A549 (cell line): ENCODE data around the gene PARD6G. TPM values are rescaled to one million over a fixed set of nuclear protein-coding genes. Genes with fewer than 3 reads are reported as not detected.
A peak's percentile ranks its signal among the peaks of the same experiment; 100 is the strongest.

Source experiments
- ATAC-seq, 2 experiments: fragments of 200-7000 bp in 1 of 2; fragments of >200 bp in 1 of 2; cut with Nextera tagmentation in 1 of 2; cut with Tn5 transposase in 1 of 2; 3 replicates each; pipeline versions ENCODE4 v1.8.0 to v1.9.1; 2018 to 2020; ENCODE audit warnings: mild to moderate bottlenecking in 1 of 2, moderate library complexity in 1 of 2
- CTCF ChIA-PET: fragments of 300-600 bp; sonication (Branson Sonifier 250); formaldehyde crosslinking; extraction: SDS; loops from one replicate; lab custom pipeline; 2021; ENCODE audit warnings: antibody characterized with exemption, inconsistent platforms; lab: Yijun Ruan, JAX
- POLR2A ChIA-PET: fragments of 350-600 bp; formaldehyde crosslinking; extraction: SDS; loops from one replicate; lab custom pipeline; 2021; ENCODE audit warnings: antibody characterized with exemption, inconsistent platforms; lab: Yijun Ruan, JAX
- DNase-seq, 2 experiments: peaks; one replicate each; pipeline versions ENCODE4 v3.0.0 to v3.0.0-alpha.2; 2011 to 2016; ENCODE audit warnings: low read depth in 1 of 2, low spot score in 1 of 2
- FAIRE-seq: peaks from 2 replicates; lab custom pipeline; 2011; peaks lifted over from hg19 to GRCh38; lab: Jason Lieb, UNC
- H3K27ac ChIP-seq, 2 experiments: fragments of >200 bp; sonication (Bioruptor Twin); formaldehyde crosslinking; 3 replicates each; pipeline ENCODE4 v1.5.1; 2016 to 2017
- H3K4me1 ChIP-seq: fragments of >200 bp; sonication (Bioruptor Twin); formaldehyde crosslinking; 3 replicates; pipeline ENCODE4 v1.6.1; 2016
- H3K4me2 ChIP-seq: fragments of >200 bp; sonication (Bioruptor Twin); formaldehyde crosslinking; 3 replicates; pipeline ENCODE4 v1.6.1; 2016
- H3K4me3 ChIP-seq: fragments of >200 bp; sonication (Bioruptor Twin); formaldehyde crosslinking; 3 replicates; pipeline ENCODE4 v1.5.1; 2016
- H3K9me3 ChIP-seq: fragments of >200 bp; sonication (Bioruptor Twin); formaldehyde crosslinking; 3 replicates; pipeline ENCODE4 v1.6.1; 2016
- CBX2 ChIP-seq: fragments of 200-600 bp; sonication (generic); IDR thresholded peaks from 2 replicates; pipeline ENCODE4 v1.6.1; 2016; ENCODE audit warnings: low read depth, mild to moderate bottlenecking, borderline replicate concordance
- CEBPB ChIP-seq, 2 experiments: fragments of >200 bp in 1 of 2; sonication (Bioruptor Twin) in 1 of 2; formaldehyde crosslinking in 1 of 2; IDR thresholded peaks; 2 replicates each; pipeline ENCODE4 v1.6.1; 2012 to 2016
- CHD4 ChIP-seq: fragments of 200-600 bp; sonication (generic); IDR thresholded peaks from 2 replicates; pipeline ENCODE4 v1.6.1; 2016; ENCODE audit warnings: antibody characterized with exemption, mild to moderate bottlenecking, borderline replicate concordance
- EHF ChIP-seq: fragments of 250-450 bp; sonication (Bioruptor Pico); IDR thresholded peaks from 2 replicates; pipeline ENCODE4 v1.5.0; 2020; ENCODE audit warnings: mild to moderate bottlenecking
- EHMT2 ChIP-seq: fragments of 200-600 bp; sonication (generic); IDR thresholded peaks from 2 replicates; pipeline ENCODE4 v1.6.1; 2016; ENCODE audit warnings: antibody characterized with exemption, low read depth, mild to moderate bottlenecking, moderate library complexity
- FOSL2 ChIP-seq, 2 experiments: fragments of 450-650 bp in 1 of 2; fragments of >200 bp in 1 of 2; sonication (Bioruptor Twin) in 1 of 2; formaldehyde crosslinking; IDR thresholded peaks; 2 replicates each; pipeline versions ENCODE4 v1.5.0 to v1.6.1; 2016 to 2020; ENCODE audit warnings: mild to moderate bottlenecking in 1 of 2, moderate library complexity in 1 of 2
- FOXS1 ChIP-seq: fragments of 250-450 bp; sonication (Bioruptor Pico); IDR thresholded peaks from 2 replicates; pipeline ENCODE4 v1.5.0; 2020; ENCODE audit warnings: mild to moderate bottlenecking, moderate library complexity
- HDAC2 ChIP-seq: fragments of 200-600 bp; sonication (generic); IDR thresholded peaks from 2 replicates; pipeline ENCODE4 v1.6.1; 2016
- HEYL ChIP-seq: fragments of 250-450 bp; sonication (Bioruptor Pico); IDR thresholded peaks from 2 replicates; pipeline ENCODE4 v1.8.0; 2021; ENCODE audit warnings: mild to moderate bottlenecking, moderate library complexity
- HOXB13 ChIP-seq: fragments of 250-450 bp; sonication (Bioruptor Pico); IDR thresholded peaks from 2 replicates; pipeline ENCODE4 v1.5.0; 2020; ENCODE audit warnings: low read depth, mild to moderate bottlenecking, moderate library complexity
- JUN ChIP-seq, 2 experiments: fragments of >200 bp; sonication (Bioruptor Twin); formaldehyde crosslinking; IDR thresholded peaks; 2 replicates in 1 of 2; 3 replicates in 1 of 2; pipeline ENCODE4 v1.6.1; 2016 to 2017
- JUNB ChIP-seq: fragments of >200 bp; sonication (Bioruptor Twin); formaldehyde crosslinking; IDR thresholded peaks from 2 replicates; pipeline ENCODE4 v1.6.1; 2016
- RAD21 ChIP-seq, 2 experiments: fragments of >200 bp in 1 of 2; sonication (Bioruptor Twin) in 1 of 2; formaldehyde crosslinking in 1 of 2; IDR thresholded peaks in 1 of 2; conservative IDR thresholded peaks in 1 of 2; 2 replicates in 1 of 2; 3 replicates in 1 of 2; pipeline ENCODE4 v1.6.1; 2012 to 2018; ENCODE audit warnings: inconsistent platforms in 1 of 2
- RCOR1 ChIP-seq: fragments of 150-350 bp; IDR thresholded peaks from 2 replicates; pipeline ENCODE4 v1.6.1; 2014; ENCODE audit warnings: antibody characterized with exemption, low read length, low read depth
- SMC3 ChIP-seq: fragments of >200 bp; sonication (Bioruptor Twin); formaldehyde crosslinking; IDR thresholded peaks from 3 replicates; pipeline ENCODE4 v1.6.1; 2018; ENCODE audit warnings: inconsistent platforms
- SREBF2 ChIP-seq: fragments of 450-650 bp; IDR thresholded peaks from 2 replicates; pipeline ENCODE4 v1.6.1; 2014; ENCODE audit warnings: mild to moderate bottlenecking, moderate library complexity
- ZNF302 ChIP-seq: fragments of 250-450 bp; sonication (Bioruptor Pico); IDR thresholded peaks from 2 replicates; pipeline ENCODE4 v1.9.0; 2021; ENCODE audit warnings: inconsistent platforms, mild to moderate bottlenecking, moderate library complexity
- WGBS: methylation state at CpG from one replicate; pipeline ENCODE4 v1.1.6; 2017; ENCODE audit errors: missing lambda C conversion rate; 5-methylcytosine and 5-hydroxymethylcytosine counted together
- polyA plus RNA-seq, 4 experiments: library from polyadenylated mRNA; depleted of rRNA in 3 of 4; stranded (reverse); fragments of >200 nt; fragmentation: RNase III in 1 of 4; extraction: RNeasy Plus Mini Kit Qiagen cat#74134 plus additional on column Dnase treatment in 1 of 4; gene quantifications; 2 replicates in 3 of 4; 3 replicates in 1 of 4; pipeline ENCODE4 v1.2.3, GENCODE V29; 2011 to 2017
- TF ChIP-seq, protein P1 (sequence below): fragments of >200 bp; sonication (Bioruptor Twin); formaldehyde crosslinking; IDR thresholded peaks from 3 replicates; pipeline ENCODE4 v1.5.1; 2016
- TF ChIP-seq, protein P2 (sequence below): fragments of 250-450 bp; sonication (Bioruptor Pico); IDR thresholded peaks from 2 replicates; pipeline ENCODE4 v1.5.0; 2021; ENCODE audit warnings: mild to moderate bottlenecking, moderate library complexity, borderline replicate concordance
- TF ChIP-seq, protein P3 (sequence below): fragments of 450-650 bp; IDR thresholded peaks from 2 replicates; pipeline ENCODE4 v1.6.1; 2014; ENCODE audit warnings: antibody characterized with exemption
- TF ChIP-seq, protein P4 (sequence below): IDR thresholded peaks from 2 replicates; pipeline ENCODE4 v1.6.1; 2012

PARD6G gene
- polyA plus RNA-seq, 2 of the 4 experiments (the other 2 are of a cell fraction) = 1.6 to 2.3 TPM

DNA sequence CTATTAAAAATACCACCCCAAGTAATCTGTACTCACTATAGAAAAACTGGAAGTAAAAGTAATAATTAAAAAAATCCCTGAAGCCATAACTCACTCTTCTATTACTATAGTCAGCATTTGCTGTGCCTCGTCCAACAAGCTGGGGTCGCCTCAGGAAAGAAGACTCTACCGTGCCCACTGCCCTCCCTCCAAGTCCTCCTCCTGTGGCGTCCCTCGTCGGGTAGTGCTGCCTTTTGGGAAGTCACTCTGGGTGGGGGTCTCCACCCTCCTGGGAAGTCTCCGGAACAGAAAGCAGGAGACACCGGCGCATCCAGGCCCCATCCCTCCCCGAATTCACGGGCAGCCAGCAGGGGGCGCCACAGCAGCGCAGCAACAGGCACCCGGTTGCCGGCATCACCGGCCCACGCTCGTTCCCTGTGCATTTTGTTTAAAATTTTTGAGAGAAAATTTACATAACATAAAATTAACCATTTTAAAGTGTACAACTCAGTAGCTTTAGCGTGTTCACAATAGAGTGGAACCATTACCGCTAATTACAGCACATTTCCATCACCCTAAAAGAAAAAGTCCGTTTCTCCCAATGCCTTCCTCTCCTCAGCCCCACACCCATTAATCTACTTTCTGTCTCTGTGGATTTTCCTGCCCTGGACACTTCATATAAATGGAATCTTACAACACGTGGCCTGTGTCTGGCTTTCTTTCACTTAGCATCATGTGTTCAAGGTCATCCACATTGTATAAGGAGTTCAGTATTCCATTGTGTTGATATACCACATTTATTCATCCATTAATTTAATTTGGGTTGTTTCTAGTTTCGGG is 76.1 kb downstream of the PARD6G start:
- Histone ChIP-seq H3K4me3 (peak overlapping the region; percentile 19; the same call in 1 of the 3 replicates), H3K4me2 (peak overlapping the region; percentile 66), H3K9me3 (no peaks in the 10 kb centered on the region)
- POLR2A ChIA-PET = no interaction called here
- FAIRE-seq (no peak), DNase-seq (peak; percentile 29 to 42)
- TF ChIP-seq RAD21 (conservative IDR thresholded peaks at IDR 0.05 in 1 of 2, IDR thresholded peaks at IDR 0.05 in 1 of 2) = peak; percentile 63 to 66
- TF ChIP-seq FOSL2 (IDR thresholded peaks at IDR 0.05) = no peak
- no peak for TF ChIP-seq FOSL2 (CRISPR knock-in tag; IDR thresholded peaks at IDR 0.05)
- TF ChIP-seq, protein P1, sequence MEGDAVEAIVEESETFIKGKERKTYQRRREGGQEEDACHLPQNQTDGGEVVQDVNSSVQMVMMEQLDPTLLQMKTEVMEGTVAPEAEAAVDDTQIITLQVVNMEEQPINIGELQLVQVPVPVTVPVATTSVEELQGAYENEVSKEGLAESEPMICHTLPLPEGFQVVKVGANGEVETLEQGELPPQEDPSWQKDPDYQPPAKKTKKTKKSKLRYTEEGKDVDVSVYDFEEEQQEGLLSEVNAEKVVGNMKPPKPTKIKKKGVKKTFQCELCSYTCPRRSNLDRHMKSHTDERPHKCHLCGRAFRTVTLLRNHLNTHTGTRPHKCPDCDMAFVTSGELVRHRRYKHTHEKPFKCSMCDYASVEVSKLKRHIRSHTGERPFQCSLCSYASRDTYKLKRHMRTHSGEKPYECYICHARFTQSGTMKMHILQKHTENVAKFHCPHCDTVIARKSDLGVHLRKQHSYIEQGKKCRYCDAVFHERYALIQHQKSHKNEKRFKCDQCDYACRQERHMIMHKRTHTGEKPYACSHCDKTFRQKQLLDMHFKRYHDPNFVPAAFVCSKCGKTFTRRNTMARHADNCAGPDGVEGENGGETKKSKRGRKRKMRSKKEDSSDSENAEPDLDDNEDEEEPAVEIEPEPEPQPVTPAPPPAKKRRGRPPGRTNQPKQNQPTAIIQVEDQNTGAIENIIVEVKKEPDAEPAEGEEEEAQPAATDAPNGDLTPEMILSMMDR = peak; percentile 76
- no peak for TF ChIP-seq HDAC2
- TF ChIP-seq, protein P2, sequence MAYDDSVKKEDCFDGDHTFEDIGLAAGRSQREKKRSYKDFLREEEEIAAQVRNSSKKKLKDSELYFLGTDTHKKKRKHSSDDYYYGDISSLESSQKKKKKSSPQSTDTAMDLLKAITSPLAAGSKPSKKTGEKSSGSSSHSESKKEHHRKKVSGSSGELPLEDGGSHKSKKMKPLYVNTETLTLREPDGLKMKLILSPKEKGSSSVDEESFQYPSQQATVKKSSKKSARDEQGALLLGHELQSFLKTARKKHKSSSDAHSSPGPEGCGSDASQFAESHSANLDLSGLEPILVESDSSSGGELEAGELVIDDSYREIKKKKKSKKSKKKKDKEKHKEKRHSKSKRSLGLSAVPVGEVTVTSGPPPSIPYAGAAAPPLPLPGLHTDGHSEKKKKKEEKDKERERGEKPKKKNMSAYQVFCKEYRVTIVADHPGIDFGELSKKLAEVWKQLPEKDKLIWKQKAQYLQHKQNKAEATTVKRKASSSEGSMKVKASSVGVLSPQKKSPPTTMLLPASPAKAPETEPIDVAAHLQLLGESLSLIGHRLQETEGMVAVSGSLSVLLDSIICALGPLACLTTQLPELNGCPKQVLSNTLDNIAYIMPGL = no peak
- TF ChIP-seq CEBPB (IDR thresholded peaks at IDR 0.05) = no peak
- no peak for TF ChIP-seq HOXB13
- no peak for TF ChIP-seq JUN (IDR thresholded peaks at IDR 0.05)
- TF ChIP-seq JUNB = no peak
- TF ChIP-seq, protein P3, sequence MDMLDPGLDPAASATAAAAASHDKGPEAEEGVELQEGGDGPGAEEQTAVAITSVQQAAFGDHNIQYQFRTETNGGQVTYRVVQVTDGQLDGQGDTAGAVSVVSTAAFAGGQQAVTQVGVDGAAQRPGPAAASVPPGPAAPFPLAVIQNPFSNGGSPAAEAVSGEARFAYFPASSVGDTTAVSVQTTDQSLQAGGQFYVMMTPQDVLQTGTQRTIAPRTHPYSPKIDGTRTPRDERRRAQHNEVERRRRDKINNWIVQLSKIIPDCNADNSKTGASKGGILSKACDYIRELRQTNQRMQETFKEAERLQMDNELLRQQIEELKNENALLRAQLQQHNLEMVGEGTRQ = no peak
- no peak for TF ChIP-seq CHD4
- TF ChIP-seq HEYL (CRISPR knock-in tag) = no peak
- TF ChIP-seq SMC3 = peak; percentile 60
- TF ChIP-seq, all 56 proteins: peak for 3
- WGBS = 15% methylated on average over 22 of the region's 23 CpGs
- no peak overlapping the region for H3K27ac ChIP-seq
- H3K4me1 ChIP-seq = no peaks in the 10 kb centered on the region
- peak; percentile 64 to 85; a peak in 4 of 6 replicates for ATAC-seq
- CTCF ChIA-PET = interaction anchor here (0.6 to 2.7 kb wide), 13 partner anchors 9 to 245 kb away, joined by 3 to 11 read pairs (median 3); no protein-coding TSS in a partner anchor

DNA sequence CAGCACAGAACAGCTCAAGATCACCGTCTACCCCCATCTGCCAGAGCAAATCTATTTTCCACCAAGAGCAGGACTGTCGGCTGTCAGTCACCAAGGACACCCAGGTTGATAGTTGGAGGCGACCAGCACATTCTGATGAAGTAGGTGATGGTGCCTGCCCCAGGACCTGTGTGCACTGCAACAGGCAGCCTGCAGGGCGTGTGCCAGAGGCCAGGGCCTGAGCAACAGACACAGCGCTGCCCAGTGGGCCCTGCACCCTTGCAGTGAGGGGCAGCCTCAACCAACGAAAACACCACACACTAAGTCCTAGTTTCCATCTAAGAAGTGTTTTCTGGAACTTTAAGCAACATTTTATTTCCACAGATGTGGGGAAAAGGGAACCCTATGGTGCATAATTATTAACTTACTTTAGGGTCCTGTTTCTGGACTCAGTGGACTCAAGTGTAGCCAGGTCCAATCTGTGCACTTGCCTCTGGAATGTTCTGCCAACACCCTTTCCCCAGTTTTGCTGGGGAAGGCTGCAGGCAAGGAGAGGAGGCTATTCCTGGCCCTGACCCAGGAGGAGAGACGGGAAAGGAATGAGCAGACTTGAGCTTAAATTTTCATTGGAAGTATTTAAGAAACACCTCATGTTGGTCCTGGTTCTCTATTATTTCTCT is 76.8 kb downstream of the PARD6G start:
- no peak for FAIRE-seq
- TF ChIP-seq CBX2 (no peak), EHMT2 (no peak)
- TF ChIP-seq, all 56 proteins: peak for 0
- H3K4me2 ChIP-seq = no peak overlapping the region; the same call in 2 of the 3 replicates
- H3K4me3 ChIP-seq = no peak overlapping the region
- 67% methylated on average over 6 of the region's 7 CpGs for WGBS
- H3K27ac ChIP-seq = no peak overlapping the region
- ATAC-seq = peak in 1 of 2 experiments; percentile 69; a peak in 3 of 6 replicates
- no peaks in the 10 kb centered on the region for H3K9me3 ChIP-seq
- no peak for DNase-seq
- ChIA-PET CTCF (interaction anchor here (0.6 to 2.7 kb wide), 12 partner anchors 9 to 244 kb away, joined by 3 to 11 read pairs (median 4); no protein-coding TSS in a partner anchor), POLR2A (no interaction called here)
- H3K4me1 ChIP-seq = no peaks in the 10 kb centered on the region

DNA sequence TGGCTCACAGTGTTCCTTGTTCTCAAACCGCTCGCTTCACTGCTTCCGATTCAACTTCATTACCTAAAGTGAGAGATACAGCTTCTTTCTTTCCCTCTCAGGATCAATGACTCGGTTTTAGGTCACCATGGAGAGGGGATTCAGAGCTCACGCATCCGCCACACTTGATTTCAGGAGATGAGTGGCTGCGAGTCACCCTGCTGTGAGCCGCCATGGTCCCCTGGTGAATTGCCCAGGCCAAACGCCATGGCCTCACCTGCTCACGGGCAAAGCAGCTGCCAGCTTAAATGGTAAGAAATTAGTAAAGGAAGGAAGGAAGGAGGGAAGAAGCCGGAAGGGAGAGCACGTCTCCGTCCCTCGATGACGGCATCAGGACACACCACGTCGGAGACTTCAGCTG is 77.7 kb downstream of the PARD6G start:
- Histone ChIP-seq H3K4me3 (no peak overlapping the region), H3K4me1 (no peaks in the 10 kb centered on the region), H3K27ac (no peak overlapping the region), H3K4me2 (no peak overlapping the region), H3K9me3 (no peaks in the 10 kb centered on the region)
- CTCF ChIA-PET = interaction anchor here (1.1 to 2.7 kb wide), 5 partner anchors 11 to 30 kb away, joined by 3 to 11 read pairs (median 6); no protein-coding TSS in a partner anchor
- 79% methylated on average over 17 of the region's 17 CpGs for WGBS
- FAIRE-seq (no peak), ATAC-seq (no peak), DNase-seq (no peak)
- POLR2A ChIA-PET = no interaction called here
- TF ChIP-seq, protein P4, sequence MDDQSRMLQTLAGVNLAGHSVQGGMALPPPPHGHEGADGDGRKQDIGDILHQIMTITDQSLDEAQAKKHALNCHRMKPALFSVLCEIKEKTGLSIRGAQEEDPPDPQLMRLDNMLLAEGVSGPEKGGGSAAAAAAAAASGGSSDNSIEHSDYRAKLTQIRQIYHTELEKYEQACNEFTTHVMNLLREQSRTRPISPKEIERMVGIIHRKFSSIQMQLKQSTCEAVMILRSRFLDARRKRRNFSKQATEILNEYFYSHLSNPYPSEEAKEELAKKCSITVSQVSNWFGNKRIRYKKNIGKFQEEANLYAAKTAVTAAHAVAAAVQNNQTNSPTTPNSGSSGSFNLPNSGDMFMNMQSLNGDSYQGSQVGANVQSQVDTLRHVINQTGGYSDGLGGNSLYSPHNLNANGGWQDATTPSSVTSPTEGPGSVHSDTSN = no peak
- TF ChIP-seq, protein P2 = no peak
- TF ChIP-seq ZNF302 (CRISPR knock-in tag) (no peak), SREBF2 (no peak), FOXS1 (CRISPR knock-in tag) (no peak), RCOR1 (no peak), EHF (CRISPR knock-in tag) (no peak), HOXB13 (no peak), HDAC2 (no peak)
- TF ChIP-seq, protein P3 = no peak
